Effector CD8-positive, alpha-beta T cell (primary cell): Measurements from ENCODE around the gene ARHGEF4.

ENCODE experiments used
- DNase-seq: peaks from one replicate; lab custom pipeline; 2025; lab: John Stamatoyannopoulos, UW

ARHGEF4 gene

GRCh38 chr2:131022731-131023130 is 186.0 kb downstream of the ARHGEF4 start:
- DNase-seq: no peak

DNA sequence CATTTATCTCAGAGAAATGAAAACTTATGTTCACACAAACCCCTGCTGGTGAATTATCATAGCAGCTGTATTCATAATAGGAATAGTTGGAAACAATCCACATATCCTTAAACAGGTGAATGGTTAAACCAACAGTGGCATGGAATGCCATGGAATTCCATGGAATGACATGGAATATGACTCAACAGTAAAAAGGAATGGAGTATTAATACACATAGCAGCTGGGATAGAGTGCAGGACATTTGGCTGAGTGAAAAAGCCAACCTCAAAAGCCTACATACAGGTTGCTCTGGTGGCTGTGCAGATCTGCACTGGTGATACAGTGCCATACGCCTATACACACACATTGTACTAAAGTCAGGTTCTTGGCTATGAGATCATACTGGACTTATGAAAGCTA is 187.0 kb downstream of the ARHGEF4 start:
- no peak for DNase-seq

DNA sequence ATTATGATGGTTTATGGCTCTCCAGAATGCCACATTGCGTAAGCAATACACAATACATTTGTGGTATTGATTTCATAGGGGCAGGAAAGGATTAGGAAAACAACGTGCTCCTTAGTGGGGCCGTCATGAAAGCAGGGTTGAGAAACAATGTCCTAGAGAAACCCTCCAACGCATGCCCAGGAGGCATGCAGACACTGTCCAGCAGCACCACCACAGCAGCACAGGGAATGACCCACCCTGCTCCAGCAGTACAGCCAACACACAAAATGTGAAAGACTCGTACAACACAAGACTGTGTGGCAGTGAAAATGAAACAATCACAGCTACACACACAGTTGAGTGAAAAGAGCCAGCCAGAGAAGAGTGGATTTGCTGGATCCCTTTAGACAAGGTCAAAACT is 190.2 kb downstream of the ARHGEF4 start:
- no peak for DNase-seq

DNA sequence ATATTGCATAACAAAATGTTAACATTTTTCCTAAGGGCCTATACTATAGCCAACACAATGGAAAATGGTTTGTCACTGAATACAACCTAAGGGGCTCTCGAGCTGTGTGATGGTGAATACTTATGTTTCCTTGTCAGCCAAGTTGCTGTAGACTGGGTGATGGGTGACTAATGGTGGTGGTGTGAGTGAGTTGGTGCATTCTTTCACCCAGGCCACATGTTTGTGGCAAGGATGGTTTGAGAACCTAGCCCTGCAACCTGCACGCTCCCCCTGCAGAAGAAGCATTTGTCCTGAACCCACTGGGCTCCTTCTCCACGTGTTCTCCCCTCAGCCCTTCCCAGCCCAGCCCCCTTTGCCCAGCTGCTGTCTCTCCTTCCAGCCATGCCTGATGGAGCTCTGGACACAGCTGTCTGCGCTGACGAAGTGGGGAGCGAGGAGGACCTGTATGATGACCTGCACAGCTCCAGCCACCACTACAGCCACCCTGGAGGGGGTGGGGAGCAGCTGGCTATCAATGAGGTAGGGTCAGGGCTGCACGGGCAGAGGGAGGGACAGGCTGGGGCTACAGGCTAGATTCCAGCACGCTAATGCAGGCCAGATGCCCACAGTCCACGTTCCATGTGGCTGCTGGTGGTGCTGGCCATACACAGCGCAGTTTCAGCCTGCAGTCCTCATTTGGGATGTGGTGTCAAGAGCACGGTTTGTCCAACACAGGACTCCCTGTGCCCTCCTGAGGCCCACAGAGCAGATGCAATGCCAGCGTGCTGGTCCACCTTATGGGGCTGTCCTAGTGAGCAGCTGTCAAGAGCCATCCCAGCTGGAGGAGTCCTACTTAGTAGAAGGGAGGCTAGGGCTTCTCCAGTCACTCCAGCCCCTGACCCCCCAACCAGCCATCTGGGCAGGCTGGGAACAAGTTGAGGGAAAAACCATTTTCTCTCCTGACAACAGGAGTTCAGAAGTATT is 191.1 kb downstream of the ARHGEF4 start:
- no peak for DNase-seq

DNA sequence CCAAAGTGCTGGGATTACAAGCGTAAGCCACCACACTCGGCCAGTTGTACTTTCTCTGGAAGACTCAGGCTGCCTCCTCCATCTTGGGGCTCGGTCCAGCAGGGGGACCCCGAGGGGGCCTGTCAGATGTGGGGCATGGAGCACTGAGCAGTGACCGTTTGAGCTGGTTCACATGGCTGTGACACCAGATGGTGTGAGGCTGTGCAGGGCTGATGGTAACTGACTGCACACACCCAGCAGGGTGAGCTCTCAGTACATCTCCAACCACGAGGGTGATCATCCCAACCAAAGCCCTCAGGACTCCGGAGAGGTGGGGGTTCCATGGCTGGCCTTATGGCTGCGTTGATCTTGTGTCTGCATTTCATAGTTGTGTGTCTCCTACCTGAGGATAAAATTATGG is 193.1 kb downstream of the ARHGEF4 start:
- DNase-seq: no peak

DNA sequence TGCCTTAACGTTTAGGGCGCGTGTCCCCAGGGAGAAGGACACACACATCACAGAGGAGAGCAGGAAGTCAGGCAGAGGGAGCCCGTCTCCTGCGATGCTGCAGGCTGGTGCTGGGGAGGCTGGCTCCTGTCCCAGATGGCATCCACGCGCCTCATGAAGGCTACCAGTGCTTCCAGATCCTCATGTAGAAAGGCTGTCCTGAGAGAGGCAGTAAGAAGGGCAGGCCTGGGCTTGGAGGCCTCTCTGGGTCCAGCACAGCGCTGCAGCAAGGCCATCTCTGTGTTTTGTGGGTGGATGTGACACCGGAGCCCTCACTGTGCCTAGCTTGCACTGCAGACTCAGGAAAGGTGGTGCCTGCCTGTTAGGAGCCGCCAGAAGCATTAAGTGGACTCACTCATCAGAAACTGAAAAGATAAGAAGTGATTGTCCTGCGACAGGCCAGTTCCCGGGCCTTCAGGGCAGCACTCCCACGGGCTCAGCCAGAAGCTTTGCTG is 193.8 kb downstream of the ARHGEF4 start:
- DNase-seq: no peak

DNA sequence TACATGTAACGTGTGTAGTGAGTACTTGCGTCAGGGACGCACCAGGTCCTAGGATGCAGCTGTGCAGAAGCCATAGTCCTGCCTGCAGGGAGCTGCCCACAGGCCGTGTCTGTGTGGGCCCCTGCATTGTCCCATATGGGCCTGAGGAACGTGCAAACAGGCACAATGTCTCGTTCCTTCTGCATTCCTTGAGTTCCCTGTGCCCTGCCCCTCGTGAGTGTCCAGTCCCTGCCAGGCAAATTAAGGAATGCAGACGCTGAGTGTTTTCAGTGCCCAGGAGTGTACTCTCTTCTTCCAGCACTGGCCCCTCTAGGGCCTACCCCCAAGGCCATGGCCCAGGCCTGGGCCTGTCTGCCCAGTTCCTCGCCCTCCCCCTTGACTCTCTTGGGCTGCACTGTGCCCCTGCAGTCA is 194.7 kb downstream of the ARHGEF4 start:
- no peak for DNase-seq

- no peak for DNase-seq
Observed at GRCh38 chr2:131031875-131032274, 195.2 kb downstream of the ARHGEF4 start.

- DNase-seq: no peak
Observed at GRCh38 chr2:131032393-131032836, 195.7 kb downstream of the ARHGEF4 start.

DNA sequence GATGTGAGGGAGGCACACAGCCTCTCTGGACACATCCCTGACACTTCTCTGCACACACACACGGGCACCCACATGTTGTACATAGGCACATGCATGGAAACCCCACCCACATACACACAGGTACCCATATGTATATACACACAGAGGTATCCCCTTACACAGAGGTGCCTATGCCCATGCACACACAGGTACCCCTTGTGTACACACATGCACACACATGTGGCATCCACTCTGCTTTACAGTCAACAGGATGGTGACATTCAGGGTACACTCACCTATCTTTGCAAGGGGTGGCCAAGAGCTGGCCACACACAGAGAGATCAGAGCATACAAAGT is 197.0 kb downstream of the ARHGEF4 start:
- no peak for DNase-seq

- no peak for DNase-seq
Observed at GRCh38 chr2:131034122-131035051, 197.7 kb downstream of the ARHGEF4 start.

DNA sequence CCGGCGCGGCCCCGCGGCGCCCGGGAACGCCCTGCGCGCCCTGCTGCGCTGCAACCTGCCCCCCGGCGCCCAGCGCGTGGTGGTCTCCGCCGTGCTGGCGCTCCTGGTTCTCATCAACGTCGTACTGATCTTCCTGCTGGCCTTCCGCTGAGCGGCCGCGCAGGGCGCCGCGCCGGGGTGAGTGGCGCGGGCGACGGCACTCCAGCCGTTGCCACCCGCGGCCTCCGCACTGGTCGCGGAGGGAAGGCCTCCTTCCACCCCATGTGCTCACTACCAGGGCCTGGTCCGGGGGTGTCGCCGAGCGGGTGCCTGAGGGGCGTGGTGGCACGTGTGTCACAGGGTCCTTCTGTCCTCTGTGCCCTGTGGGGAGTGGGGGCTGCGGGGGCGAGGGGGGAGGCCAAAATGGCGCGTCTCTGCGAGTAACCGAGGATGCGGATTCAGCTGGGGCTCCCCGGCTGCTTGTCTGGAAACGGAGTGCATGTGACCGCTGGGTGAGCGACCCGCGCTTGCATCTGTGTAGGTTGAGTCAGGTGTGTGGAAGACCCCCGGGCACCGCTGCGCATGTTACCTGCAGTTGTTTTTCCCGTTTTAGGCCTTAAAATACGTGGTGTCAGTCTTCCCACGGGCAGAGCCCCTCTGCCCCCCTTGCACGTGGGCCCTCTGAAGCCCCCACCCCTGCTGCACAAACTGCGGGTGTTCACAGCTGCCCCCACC is 198.6 kb downstream of the ARHGEF4 start:
- no peak for DNase-seq

GRCh38 chr2:131035826-131036231 is 199.1 kb downstream of the ARHGEF4 start:
- no peak for DNase-seq

DNA sequence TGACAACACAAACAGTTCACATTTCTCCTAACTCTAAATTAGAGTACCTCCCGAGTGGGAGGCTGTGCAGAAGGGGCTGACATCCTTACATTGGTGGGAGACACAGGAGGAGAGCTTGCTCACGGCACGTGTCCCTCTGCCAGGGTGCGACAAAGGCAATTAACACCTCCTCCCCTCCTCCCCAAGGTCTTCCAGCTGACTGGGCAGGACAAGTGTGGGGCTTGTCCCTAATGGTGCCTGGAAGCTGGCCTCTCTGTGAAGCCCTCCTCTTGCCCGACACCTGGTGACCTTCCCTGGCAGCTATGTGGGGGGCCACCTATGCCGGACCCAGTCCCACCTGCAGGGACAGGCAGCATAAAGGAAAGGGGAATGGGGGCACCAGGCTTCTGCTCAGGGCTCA is 199.6 kb downstream of the ARHGEF4 start:
- no peak for DNase-seq

DNA sequence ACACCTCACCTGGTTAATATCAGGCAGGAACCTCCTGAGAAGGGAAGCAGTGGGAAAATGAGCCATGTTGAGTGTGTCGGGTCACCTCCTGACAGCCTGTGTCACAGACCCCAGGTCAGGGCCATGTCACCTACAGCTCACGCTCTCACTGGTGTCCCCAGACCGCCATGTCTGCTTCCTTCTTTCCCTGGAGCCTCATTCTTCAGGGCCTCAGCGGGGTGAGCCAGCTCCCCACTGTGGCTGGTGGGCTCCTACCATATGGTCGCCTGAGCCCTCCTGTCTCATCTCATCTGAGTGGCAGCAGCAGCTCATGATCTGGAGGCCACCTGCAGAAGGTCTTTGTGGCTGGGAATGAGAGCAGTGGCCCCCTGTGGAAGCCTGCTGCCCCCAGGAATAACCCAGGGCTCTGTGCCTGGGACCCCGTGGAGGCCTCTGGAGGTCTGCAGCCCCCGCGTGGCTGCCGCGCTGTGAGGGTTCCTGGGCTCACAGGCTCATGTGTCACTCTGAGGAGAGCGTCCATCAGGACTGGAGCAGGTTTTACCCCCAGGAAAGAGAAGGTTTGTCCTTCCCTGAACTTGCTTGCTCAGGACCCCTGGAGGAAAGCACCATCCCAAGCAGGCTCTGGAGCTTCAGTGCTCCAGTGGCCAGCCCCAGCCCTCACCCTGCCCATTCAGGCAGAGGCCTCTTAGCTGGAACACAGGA is 200.1 kb downstream of the ARHGEF4 start:
- DNase-seq: no peak

DNA sequence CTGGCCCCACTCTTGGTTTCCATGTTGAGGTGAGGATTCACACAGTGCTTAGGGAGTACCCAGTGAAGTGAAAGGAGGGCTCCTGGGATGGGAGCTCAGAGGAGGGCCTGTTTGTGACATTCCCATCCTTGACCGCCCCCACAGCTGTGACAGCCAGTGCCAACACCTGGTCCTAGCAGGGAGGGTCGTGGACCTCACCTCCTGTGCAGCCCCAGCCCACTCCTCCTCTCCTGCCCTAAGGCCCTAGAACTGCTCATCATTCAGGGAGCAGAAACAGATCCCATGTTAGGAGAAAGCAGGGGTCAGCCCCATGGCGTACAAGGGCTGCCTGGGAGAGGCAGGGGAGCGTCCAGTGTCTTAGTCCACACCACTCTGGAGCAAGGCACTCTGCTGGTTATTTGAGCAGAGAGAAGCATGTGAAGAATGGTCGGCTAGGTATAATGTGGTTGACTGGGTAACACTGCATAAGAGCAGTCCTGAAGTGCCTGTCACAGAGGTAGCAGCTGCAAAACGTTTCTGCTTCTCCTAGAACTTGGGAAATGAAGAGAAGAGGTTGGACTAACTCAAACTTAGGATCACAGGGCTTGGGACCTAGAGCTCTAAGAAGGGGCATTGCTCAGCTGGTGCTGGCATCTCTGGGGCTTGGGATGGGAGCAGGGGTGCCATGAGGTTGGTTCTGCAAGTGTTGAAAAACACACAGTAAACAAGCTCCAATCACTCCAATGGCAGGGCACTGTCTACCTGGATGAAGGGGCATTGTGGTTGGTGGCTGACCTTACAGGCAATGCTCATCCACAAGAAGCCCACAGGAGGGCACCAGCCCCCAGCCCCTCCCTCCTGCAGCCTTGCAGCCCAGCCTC is 200.9 kb downstream of the ARHGEF4 start:
- DNase-seq: no peak

DNA sequence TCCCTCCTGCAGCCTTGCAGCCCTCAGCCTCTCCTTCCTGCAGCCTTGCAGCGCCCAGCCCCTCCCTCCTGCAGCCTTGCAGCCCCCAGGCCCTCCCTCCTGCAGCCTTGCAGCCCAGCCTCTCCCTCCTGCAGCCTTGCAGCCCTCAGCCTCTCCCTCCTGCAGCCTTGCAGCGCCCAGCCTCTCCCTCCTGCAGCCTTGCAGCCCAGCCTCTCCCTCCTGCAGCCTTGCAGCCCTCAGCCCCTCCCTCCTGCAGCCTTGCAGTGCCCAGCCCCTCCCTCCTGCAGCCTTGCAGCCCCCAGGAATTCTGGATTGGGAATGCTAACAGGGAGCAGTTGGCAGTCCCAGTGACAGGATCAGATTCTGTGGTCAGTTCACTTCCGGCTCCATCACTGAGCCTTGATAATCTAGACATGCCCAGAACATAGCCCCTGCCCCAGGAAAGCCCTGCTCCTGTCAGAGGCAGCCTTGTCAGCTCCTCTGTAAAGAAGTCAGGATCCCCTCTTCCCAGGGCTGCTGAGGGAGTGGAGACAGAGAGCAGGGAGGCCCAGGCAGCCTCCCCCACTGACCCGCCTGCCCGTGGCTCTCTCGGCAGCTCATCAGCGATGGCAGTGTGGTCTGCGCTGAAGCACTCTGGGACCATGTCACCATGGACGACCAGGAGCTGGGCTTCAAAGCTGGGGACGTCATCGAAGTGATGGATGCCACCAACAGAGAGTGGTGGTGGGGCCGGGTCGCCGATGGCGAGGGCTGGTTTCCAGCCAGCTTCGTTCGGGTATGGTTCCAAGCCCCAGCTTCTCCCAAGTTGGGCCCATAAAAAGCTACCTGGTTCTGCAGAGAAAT is 201.8 kb downstream of the ARHGEF4 start:
- no peak for DNase-seq

- no peak for DNase-seq
Observed at GRCh38 chr2:131039101-131039440, 202.4 kb downstream of the ARHGEF4 start.

- DNase-seq: no peak
Observed at GRCh38 chr2:131039535-131039907, 202.8 kb downstream of the ARHGEF4 start.
